GM18517 (cell line): ENCODE data around the gene TAL2.

Experiments used
- ATAC-seq: cut with Tn5 transposase; IDR thresholded peaks from one replicate; pipeline ENCODE4 v1.9.1; 2021; ENCODE audit warnings: mild to moderate bottlenecking, moderate library complexity; ENCODE audit not compliant: unreplicated experiment

The TAL2 gene

GRCh38 chr9:105662184-105663104 lies at the start of gene TAL2:
Gene TAL2 (plus strand): TSS chr9:105662457. CDS start chr9:105662497, 40 bp downstream.
- peak; percentile 96 for ATAC-seq

GRCh38 chr9:105621001-105621400 lies 41.3 kb upstream of the TAL2 start:
- ATAC-seq: no peak

- ATAC-seq: no peak
Observed at GRCh38 chr9:105625088-105625487, 37.2 kb upstream of the TAL2 start.

GRCh38 chr9:105632807-105633206 lies 29.4 kb upstream of the TAL2 start:
- ATAC-seq: no peak

GRCh38 chr9:105633411-105633810 lies 28.8 kb upstream of the TAL2 start:
- no peak for ATAC-seq

- ATAC-seq: no peak
Observed at GRCh38 chr9:105636331-105636730, 25.9 kb upstream of the TAL2 start.

GRCh38 chr9:105637787-105638395 lies 24.4 kb upstream of the TAL2 start:
- ATAC-seq: no peak

GRCh38 chr9:105639936-105640335 lies 22.3 kb upstream of the TAL2 start:
- ATAC-seq: peak; percentile 49

- ATAC-seq: no peak
Observed at GRCh38 chr9:105643795-105644194, 18.5 kb upstream of the TAL2 start.

- no peak for ATAC-seq
Observed at GRCh38 chr9:105646879-105647594, 15.2 kb upstream of the TAL2 start.

- no peak for ATAC-seq
Observed at GRCh38 chr9:105647595-105648349, 14.5 kb upstream of the TAL2 start.

GRCh38 chr9:105651806-105652205 lies 10.5 kb upstream of the TAL2 start:
- ATAC-seq: no peak

- no peak for ATAC-seq
Observed at GRCh38 chr9:105656131-105656921, 5.9 kb upstream of the TAL2 start.

- ATAC-seq: no peak
Observed at GRCh38 chr9:105658351-105658750, 3.9 kb upstream of the TAL2 start.

- no peak for ATAC-seq
Observed at GRCh38 chr9:105661011-105661410, 1.2 kb upstream of the TAL2 start.

GRCh38 chr9:105663914-105664313 lies 1.7 kb downstream of the TAL2 start:
- ATAC-seq: no peak

GRCh38 chr9:105667867-105668266 lies 5.6 kb downstream of the TAL2 start:
- no peak for ATAC-seq

- no peak for ATAC-seq
Observed at GRCh38 chr9:105670315-105670714, 8.1 kb downstream of the TAL2 start.

- no peak for ATAC-seq
Observed at GRCh38 chr9:105670775-105671174, 8.5 kb downstream of the TAL2 start.

GRCh38 chr9:105672711-105673234 lies 10.5 kb downstream of the TAL2 start:
- peak; percentile 74 for ATAC-seq
